SK-N-SH (cell line): ENCODE results near the gene SLC22A23. TPM values are rescaled to one million over a fixed set of nuclear protein-coding genes. Genes with fewer than 3 reads are reported as not detected.

Experiments
- CTCF ChIA-PET: fragments of 300-600, 350-600 bp; formaldehyde crosslinking; extraction: SDS; loops from one replicate; lab custom pipeline; 2021; lab: Yijun Ruan, JAX
- POLR2A ChIA-PET: fragments of 350-600 bp; sonication (Branson Sonifier 250); formaldehyde crosslinking; extraction: SDS; loops from one replicate; lab custom pipeline; 2020; ENCODE audit warnings: antibody characterized with exemption, inconsistent platforms; lab: Yijun Ruan, JAX
- DNase-seq: peaks from one replicate; pipeline ENCODE4 v3.0.0; 2012
- H2AFZ ChIP-seq: fragments of 200-600 bp; sonication (generic); 2 replicates; pipeline ENCODE4 v1.8.1; 2016; ENCODE audit warnings: antibody characterized with exemption, mild to moderate bottlenecking, low read depth
- H3F3A ChIP-seq: fragments of 200-600 bp; sonication (generic); replicated peaks from 2 replicates; pipeline ENCODE3; 2016; ENCODE audit warnings: antibody characterized with exemption, mild to moderate bottlenecking; ENCODE audit not compliant: insufficient read depth
- H3K27ac ChIP-seq, 2 experiments: fragments of 200-500 bp in 1 of 2; fragments of 200-600 bp in 1 of 2; sonication (Bioruptor generic) in 1 of 2; sonication (generic), shearing (Covaris generic) in 1 of 2; 2 replicates each; pipeline versions ENCODE4 v1.5.1 to v1.6.1; 2014 to 2016; ENCODE audit warnings: low read depth in 2 of 2, inconsistent platforms in 1 of 2, low read length in 1 of 2, mild to moderate bottlenecking in 1 of 2, mixed read lengths in 1 of 2
- H3K27me3 ChIP-seq: fragments of 200-600 bp; sonication (generic), shearing (Covaris generic); 2 replicates; pipeline ENCODE4 v1.6.1; 2016; ENCODE audit warnings: mixed run types; ENCODE audit not compliant: insufficient read depth
- H3K36me3 ChIP-seq, 2 experiments: fragments of 200-500 bp in 1 of 2; fragments of 200-600 bp in 1 of 2; sonication (Bioruptor generic) in 1 of 2; sonication (generic) in 1 of 2; replicated peaks in 1 of 2; 2 replicates each; pipeline versions ENCODE3 to v1.5.1; 2014 to 2016; ENCODE audit warnings: low read length in 1 of 2, mild to moderate bottlenecking in 1 of 2; ENCODE audit not compliant: insufficient read depth in 2 of 2, control insufficient read depth in 1 of 2
- H3K4me1 ChIP-seq, 2 experiments: fragments of 200-500 bp in 1 of 2; fragments of 200-600 bp in 1 of 2; sonication (Bioruptor generic) in 1 of 2; sonication (generic), shearing (Covaris generic) in 1 of 2; 2 replicates each; pipeline versions ENCODE4 v1.5.1 to v1.6.1; 2014 to 2016; ENCODE audit warnings: low read depth in 1 of 2, low read length in 1 of 2, mixed run types in 1 of 2; ENCODE audit not compliant: insufficient read depth in 2 of 2, control insufficient read depth in 1 of 2
- H3K4me2 ChIP-seq: fragments of 200-600 bp; sonication (generic), shearing (Covaris generic); 2 replicates; pipeline ENCODE4 v1.6.1; 2017; ENCODE audit warnings: mixed run types
- H3K4me3 ChIP-seq, 2 experiments: fragments of 200-500 bp in 1 of 2; fragments of 200-600 bp in 1 of 2; sonication (Bioruptor generic) in 1 of 2; sonication (generic), shearing (Covaris generic) in 1 of 2; 2 replicates each; pipeline versions ENCODE4 v1.5.1 to v1.8.1; 2014 to 2016; ENCODE audit warnings: low read depth in 2 of 2, inconsistent platforms in 1 of 2, low read length in 1 of 2, mild to moderate bottlenecking in 1 of 2, mixed read lengths in 1 of 2, moderate library complexity in 1 of 2
- H3K79me2 ChIP-seq: fragments of 200-600 bp; sonication (generic); 2 replicates; pipeline ENCODE4 v1.8.1; 2017; ENCODE audit warnings: mild to moderate bottlenecking; ENCODE audit not compliant: insufficient read depth
- H3K9ac ChIP-seq: fragments of 200-600 bp; sonication (generic); 2 replicates; pipeline ENCODE4 v1.6.1; 2017; ENCODE audit warnings: mixed run types
- H3K9me2 ChIP-seq: fragments of 200-600 bp; sonication (generic); 2 replicates; pipeline ENCODE4 v1.6.1; 2017; ENCODE audit warnings: mixed run types
- H3K9me3 ChIP-seq: fragments of 200-600 bp; sonication (generic); 2 replicates; pipeline ENCODE4 v1.6.1; 2017; ENCODE audit warnings: mixed run types, mild to moderate bottlenecking, moderate library complexity
- H4K20me1 ChIP-seq: fragments of 200-600 bp; sonication (generic); 2 replicates; pipeline ENCODE4 v1.6.1; 2017; ENCODE audit warnings: mild to moderate bottlenecking, mixed run types; ENCODE audit not compliant: insufficient read depth
- ELF1 ChIP-seq: IDR thresholded peaks from 2 replicates; pipeline ENCODE4 v1.4.0; 2012
- EZH2phosphoT487 ChIP-seq: fragments of 200-600 bp; sonication (generic); IDR thresholded peaks from 2 replicates; pipeline ENCODE4 v1.6.1; 2017; ENCODE audit warnings: low read depth, mixed run types, mild to moderate bottlenecking, antibody characterized with exemption, moderate library complexity, borderline replicate concordance
- FOXM1 ChIP-seq: IDR thresholded peaks from 2 replicates; pipeline ENCODE4 v1.4.0; 2012; ENCODE audit warnings: low read depth, mild to moderate bottlenecking
- GATA2 ChIP-seq: sonication (generic); formaldehyde crosslinking; IDR thresholded peaks from 2 replicates; pipeline ENCODE4 v1.5.0; 2020; ENCODE audit warnings: mild to moderate bottlenecking, missing genetic modification reagents
- JUND ChIP-seq: IDR thresholded peaks from 2 replicates; pipeline ENCODE4 v1.4.0; 2012
- MAX ChIP-seq: IDR thresholded peaks from 2 replicates; pipeline ENCODE4 v1.4.0; 2012; ENCODE audit warnings: low read depth
- NFIC ChIP-seq: IDR thresholded peaks from 2 replicates; pipeline ENCODE4 v1.4.0; 2012; ENCODE audit warnings: borderline replicate concordance
- POLR2AphosphoS5 ChIP-seq: IDR thresholded peaks from 2 replicates; pipeline ENCODE4 v1.6.1; 2012; ENCODE audit warnings: low read depth, low read length
- RAD21 ChIP-seq: IDR thresholded peaks from 2 replicates; pipeline ENCODE4 v1.6.1; 2012; ENCODE audit warnings: mild to moderate bottlenecking, low read length
- RCOR1 ChIP-seq: fragments of 150-350 bp; IDR thresholded peaks from 2 replicates; pipeline ENCODE4 v1.6.1; 2017; ENCODE audit warnings: antibody characterized with exemption, low read length
- RXRA ChIP-seq: IDR thresholded peaks from 2 replicates; pipeline ENCODE4 v1.4.0; 2012; ENCODE audit warnings: low read depth, mild to moderate bottlenecking, borderline replicate concordance
- SMC3 ChIP-seq: IDR thresholded peaks from 2 replicates; pipeline ENCODE4 v1.6.1; 2012; ENCODE audit warnings: low read depth, low read length, improper control_type of control experiment
- TCF12 ChIP-seq: IDR thresholded peaks from 2 replicates; pipeline ENCODE4 v1.4.0; 2012
- WGBS: methylation state at CpG from one replicate; pipeline ENCODE4 v1.1.6; 2017; ENCODE audit warnings: low lambda C conversion rate; 5-methylcytosine and 5-hydroxymethylcytosine counted together
- polyA plus RNA-seq, 3 experiments: library from polyadenylated mRNA; depleted of rRNA; stranded (reverse); fragments of >200 nt; gene quantifications; 2 replicates each; pipeline ENCODE4 v1.2.3, GENCODE V29; 2012
- TF ChIP-seq, protein P1 (sequence below): fragments of 150-350 bp; IDR thresholded peaks from 2 replicates; pipeline ENCODE4 v1.6.1; 2017; ENCODE audit warnings: antibody characterized with exemption, low read length, low read depth, borderline replicate concordance
- TF ChIP-seq, protein P2 (sequence below): IDR thresholded peaks from 2 replicates; pipeline ENCODE4 v1.4.0; 2012; ENCODE audit warnings: low read depth, borderline replicate concordance
- TF ChIP-seq, protein P3 (sequence below): fragments of 200-600 bp; sonication (generic); IDR thresholded peaks from 2 replicates; pipeline ENCODE4 v1.6.1; 2017; ENCODE audit warnings: antibody characterized with exemption, mild to moderate bottlenecking, moderate library complexity

The SLC22A23 gene
- polyA plus RNA-seq, 1 of the 3 experiments (the other 2 are of a cell fraction), result not detected

DNA sequence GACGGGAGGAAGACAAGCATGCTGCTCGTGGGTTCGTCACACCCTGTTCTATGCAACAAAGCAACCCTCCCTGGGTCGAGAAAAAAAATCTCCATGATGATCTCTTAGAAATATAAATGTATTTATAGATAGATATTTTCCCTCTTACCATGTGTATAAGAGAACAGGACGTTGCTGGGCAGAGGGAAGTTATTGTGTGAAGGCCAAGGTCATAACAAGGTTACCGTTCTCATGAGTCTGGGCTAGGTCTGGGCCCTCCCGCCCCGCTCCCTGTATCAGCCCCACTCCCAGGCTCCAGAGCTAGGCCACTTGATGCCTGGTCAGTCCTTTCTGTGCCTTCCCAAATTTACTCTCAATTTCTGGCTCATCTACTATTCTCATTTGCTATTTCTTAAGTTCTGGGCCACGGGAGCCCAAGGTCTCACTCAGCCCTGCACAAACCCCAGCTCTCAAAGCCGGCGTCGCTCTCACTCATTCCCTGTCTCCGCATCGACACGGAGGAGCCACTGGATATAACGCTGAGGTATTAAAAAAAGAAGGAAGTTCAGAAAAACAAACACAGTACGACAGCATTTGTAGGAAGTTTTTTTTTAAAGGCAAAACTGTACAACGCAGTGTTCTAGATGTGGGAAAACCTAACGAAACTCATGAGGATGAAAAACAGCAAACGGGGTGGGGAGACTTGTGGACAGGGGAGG is 101.3 kb downstream of the SLC22A23 start (continued):
- TF ChIP-seq RAD21, result no peak

GRCh38 chr6:3355011-3355357 is 101.9 kb downstream of the SLC22A23 start:
- no peak overlapping the region for H2AFZ ChIP-seq
- TF ChIP-seq MAX (no peak), POLR2AphosphoS5 (no peak), FOXM1 (no peak), NFIC (no peak), GATA2 (no peak), RXRA (no peak), EZH2phosphoT487 (no peak), JUND (no peak), SMC3 (no peak), TCF12 (no peak), ELF1 (no peak), RCOR1 (no peak)
- TF ChIP-seq, protein P1, sequence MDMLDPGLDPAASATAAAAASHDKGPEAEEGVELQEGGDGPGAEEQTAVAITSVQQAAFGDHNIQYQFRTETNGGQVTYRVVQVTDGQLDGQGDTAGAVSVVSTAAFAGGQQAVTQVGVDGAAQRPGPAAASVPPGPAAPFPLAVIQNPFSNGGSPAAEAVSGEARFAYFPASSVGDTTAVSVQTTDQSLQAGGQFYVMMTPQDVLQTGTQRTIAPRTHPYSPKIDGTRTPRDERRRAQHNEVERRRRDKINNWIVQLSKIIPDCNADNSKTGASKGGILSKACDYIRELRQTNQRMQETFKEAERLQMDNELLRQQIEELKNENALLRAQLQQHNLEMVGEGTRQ, result no peak
- TF ChIP-seq, protein P2, sequence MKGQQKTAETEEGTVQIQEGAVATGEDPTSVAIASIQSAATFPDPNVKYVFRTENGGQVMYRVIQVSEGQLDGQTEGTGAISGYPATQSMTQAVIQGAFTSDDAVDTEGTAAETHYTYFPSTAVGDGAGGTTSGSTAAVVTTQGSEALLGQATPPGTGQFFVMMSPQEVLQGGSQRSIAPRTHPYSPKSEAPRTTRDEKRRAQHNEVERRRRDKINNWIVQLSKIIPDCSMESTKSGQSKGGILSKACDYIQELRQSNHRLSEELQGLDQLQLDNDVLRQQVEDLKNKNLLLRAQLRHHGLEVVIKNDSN, result no peak
- TF ChIP-seq, protein P3, sequence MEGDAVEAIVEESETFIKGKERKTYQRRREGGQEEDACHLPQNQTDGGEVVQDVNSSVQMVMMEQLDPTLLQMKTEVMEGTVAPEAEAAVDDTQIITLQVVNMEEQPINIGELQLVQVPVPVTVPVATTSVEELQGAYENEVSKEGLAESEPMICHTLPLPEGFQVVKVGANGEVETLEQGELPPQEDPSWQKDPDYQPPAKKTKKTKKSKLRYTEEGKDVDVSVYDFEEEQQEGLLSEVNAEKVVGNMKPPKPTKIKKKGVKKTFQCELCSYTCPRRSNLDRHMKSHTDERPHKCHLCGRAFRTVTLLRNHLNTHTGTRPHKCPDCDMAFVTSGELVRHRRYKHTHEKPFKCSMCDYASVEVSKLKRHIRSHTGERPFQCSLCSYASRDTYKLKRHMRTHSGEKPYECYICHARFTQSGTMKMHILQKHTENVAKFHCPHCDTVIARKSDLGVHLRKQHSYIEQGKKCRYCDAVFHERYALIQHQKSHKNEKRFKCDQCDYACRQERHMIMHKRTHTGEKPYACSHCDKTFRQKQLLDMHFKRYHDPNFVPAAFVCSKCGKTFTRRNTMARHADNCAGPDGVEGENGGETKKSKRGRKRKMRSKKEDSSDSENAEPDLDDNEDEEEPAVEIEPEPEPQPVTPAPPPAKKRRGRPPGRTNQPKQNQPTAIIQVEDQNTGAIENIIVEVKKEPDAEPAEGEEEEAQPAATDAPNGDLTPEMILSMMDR, result no peak
- TF ChIP-seq, all 33 proteins: peak for 0

More at GRCh38 chr6:3355011-3355357, 101.9 kb downstream of the SLC22A23 start:
- Histone ChIP-seq H4K20me1 (no peaks in the 10 kb centered on the region), H3K4me1 (peaks cover 0 to 9% of the 10 kb centered on the region in 2 experiments; a peak in 2 of 4 replicates), H3K27me3 (peaks cover 16% of the 10 kb centered on the region; the same call in 1 of the 2 replicates), H3K9ac (no peak overlapping the region), H3F3A (peaks cover 5% of the 10 kb centered on the region), H3K79me2 (no peaks in the 10 kb centered on the region), H3K9me3 (no peaks in the 10 kb centered on the region), H3K4me2 (no peak overlapping the region), H3K36me3 (no peaks in the 10 kb centered on the region), H3K27ac (no peak overlapping the region), H3K9me2 (no peaks in the 10 kb centered on the region), H3K4me3 (no peak overlapping the region)
- no peak for DNase-seq
- CTCF ChIA-PET, result no interaction called here
- POLR2A ChIA-PET, result no interaction called here
- WGBS, result 90% methylated on average over 4 of the region's 4 CpGs
